Body of pancreas (tissue), 4 donors: ENCODE results near the gene SKAP2. TPM values are rescaled to one million over a fixed set of nuclear protein-coding genes. Genes with fewer than 3 reads are reported as not detected.

ENCODE experiments used
- ATAC-seq: fragments of 150-250 bp; one replicate; pipeline ENCODE4 v1.9.1; 2016
- DNase-seq, 4 donors: peaks; one replicate each; pipeline ENCODE4 v3.0.0-alpha.2; 2019
- H3K27ac ChIP-seq, 4 donors: fragments of 200-600 bp; sonication (generic); 1 replicate in 3 of 4; 2 replicates in 1 of 4; pipeline versions ENCODE4 v1.5.1 to v1.6.1; 2016 to 2019; ENCODE audit warnings: mild to moderate bottlenecking in 1 of 4, mixed read lengths in 1 of 4, moderate library complexity in 1 of 4
- H3K27me3 ChIP-seq, 2 donors: fragments of 200-600 bp; sonication (generic); one replicate each; pipeline ENCODE4 v1.6.0; 2016; ENCODE audit warnings: mild to moderate bottlenecking in 1 of 2
- H3K36me3 ChIP-seq, 2 donors: fragments of 200-600 bp; sonication (generic); replicated peaks in 1 of 2; 2 replicates each; pipeline ENCODE4 v1.5.1; 2016; ENCODE audit warnings: low read depth in 2 of 2; ENCODE audit not compliant: insufficient read depth in 1 of 2
- H3K4me1 ChIP-seq: fragments of 200-600 bp; sonication (generic); one replicate; pipeline ENCODE4 v1.6.0; 2016
- H3K4me3 ChIP-seq, 2 donors: fragments of 200-600 bp; sonication (generic); 1 replicate in 1 of 2; 2 replicates in 1 of 2; pipeline ENCODE4 v1.5.1; 2016 to 2019
- H3K9me3 ChIP-seq, 3 donors: fragments of 200-600 bp; sonication (generic); 1 replicate in 2 of 3; 2 replicates in 1 of 3; pipeline ENCODE4 v1.5.1; 2016
- CTCF ChIP-seq, 7 experiments: fragments of 450-650 bp in 4 of 7; fragments of 200-600 bp in 3 of 7; sonication (generic) in 3 of 7; IDR thresholded peaks; one replicate each; pipeline ENCODE4 v1.5.1; 2016 to 2019; ENCODE audit warnings: antibody characterized with exemption in 7 of 7
- POLR2A ChIP-seq, 3 donors: fragments of 450-650 bp; IDR thresholded peaks; one replicate each; pipeline ENCODE4 v1.6.1; 2016; ENCODE audit warnings: antibody characterized with exemption in 3 of 3, mild to moderate bottlenecking in 2 of 3
- WGBS, 2 donors: methylation state at CpG; one replicate each; pipeline ENCODE4 v1.1.5; 2017; 5-methylcytosine and 5-hydroxymethylcytosine counted together
- intact Hi-C: fragments of 100-400 bp; cut with DNase I; formaldehyde crosslinking; loops from one replicate; pipeline ENCODE4 v1.15.1; 2023
- total RNA-seq, 2 donors: library from RNA; depleted of rRNA; stranded (reverse); fragments of >200 nt; gene quantifications; one replicate each; pipeline ENCODE4 v1.1.0, GENCODE V29; 2016

Gene SKAP2
- total RNA-seq, 2 donors from 2014 or later, result 8.6 to 12.7 TPM

DNA sequence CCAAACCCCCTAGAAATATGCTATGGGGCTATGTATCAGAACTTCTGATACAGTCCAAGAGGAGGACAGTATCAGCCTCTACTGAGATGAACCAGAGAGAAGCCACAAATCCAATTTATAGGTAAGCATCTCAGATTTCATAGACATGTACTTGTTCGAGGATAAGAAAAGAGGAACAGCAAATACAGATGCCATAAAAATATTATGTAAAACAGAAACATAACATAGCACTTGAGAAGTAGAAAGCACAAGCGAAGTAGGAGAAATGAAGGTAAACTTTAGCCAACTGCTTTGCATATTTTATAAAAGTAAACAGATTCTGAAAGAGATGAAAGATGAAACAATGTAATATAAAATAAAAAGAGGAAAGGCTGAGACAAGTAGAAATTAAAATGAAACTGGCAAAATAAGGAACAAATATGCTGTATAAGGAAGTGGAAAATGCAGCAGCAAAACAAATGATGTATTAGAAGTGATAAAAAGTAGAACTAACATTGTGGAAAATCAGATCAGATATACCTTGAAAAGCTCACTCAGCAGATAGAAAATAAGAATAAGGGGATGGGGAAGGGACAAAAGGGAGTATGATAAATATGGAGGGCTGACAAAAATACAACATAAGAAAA lies 135.1 kb downstream of the SKAP2 start:
- Histone ChIP-seq H3K36me3 (no peaks in the 10 kb centered on the region), H3K4me3 (no peak overlapping the region), H3K4me1 (no peaks in the 10 kb centered on the region), H3K27ac (no peak overlapping the region), H3K9me3 (no peaks in the 10 kb centered on the region), H3K27me3 (no peaks in the 10 kb centered on the region)
- no peak for TF ChIP-seq CTCF (IDR thresholded peaks at IDR 0.05)
- no peak for TF ChIP-seq POLR2A (IDR thresholded peaks at IDR 0.05)
- DNase-seq (no peak), ATAC-seq (no peak)
- 79 to 83% methylated on average over 2 of the region's 2 CpGs for WGBS, 2 donors
- intact Hi-C loops, result no loop called here

GRCh38 chr7:26726051-26726450 lies 138.3 kb downstream of the SKAP2 start:
- no peak overlapping the region for H3K27ac ChIP-seq
- no peaks in the 10 kb centered on the region for H3K27me3 ChIP-seq
- no peaks in the 10 kb centered on the region for H3K36me3 ChIP-seq
- TF ChIP-seq CTCF (IDR thresholded peaks at IDR 0.05) (no peak), POLR2A (IDR thresholded peaks at IDR 0.05) (no peak)
- no peaks in the 10 kb centered on the region for H3K4me1 ChIP-seq
- DNase-seq (no peak), ATAC-seq (no peak)
- 52 to 69% methylated on average over 1 of the region's 1 CpG for WGBS, 2 donors
- H3K9me3 ChIP-seq, result no peaks in the 10 kb centered on the region
- H3K4me3 ChIP-seq, result no peak overlapping the region
- intact Hi-C loops, result no loop called here

- no peak for DNase-seq
Observed at GRCh38 chr7:26724795-26725194, 139.6 kb downstream of the SKAP2 start.

GRCh38 chr7:26723129-26723528 lies 141.3 kb downstream of the SKAP2 start:
- DNase-seq (no peak), ATAC-seq (no peak)
- no peaks in the 10 kb centered on the region for H3K36me3 ChIP-seq
- intact Hi-C loops, result no loop called here
- no peak overlapping the region for H3K4me3 ChIP-seq
- H3K9me3 ChIP-seq, result no peaks in the 10 kb centered on the region
- TF ChIP-seq CTCF (IDR thresholded peaks at IDR 0.05), result no peak
- TF ChIP-seq POLR2A (IDR thresholded peaks at IDR 0.05), result no peak
- H3K27me3 ChIP-seq, result no peaks in the 10 kb centered on the region
- WGBS, 2 donors, result 54 to 60% methylated on average over 5 of the region's 5 CpGs
- no peak overlapping the region for H3K27ac ChIP-seq
- no peaks in the 10 kb centered on the region for H3K4me1 ChIP-seq

More at GRCh38 chr7:26724795-26725194, 139.6 kb downstream of the SKAP2 start:
- no peaks in the 10 kb centered on the region for H3K27me3 ChIP-seq
- no peak for TF ChIP-seq POLR2A (IDR thresholded peaks at IDR 0.05)
- no peak for TF ChIP-seq CTCF (IDR thresholded peaks at IDR 0.05)
- WGBS, 2 donors, result 29 to 48% methylated on average over 2 of the region's 2 CpGs
- H3K4me3 ChIP-seq, result no peak overlapping the region
- H3K4me1 ChIP-seq, result no peaks in the 10 kb centered on the region
- no peaks in the 10 kb centered on the region for H3K36me3 ChIP-seq
- no peak for ATAC-seq
- intact Hi-C loops, result no loop called here
- H3K9me3 ChIP-seq, result no peaks in the 10 kb centered on the region
- H3K27ac ChIP-seq, result no peak overlapping the region

- intact Hi-C loops, result no loop called here
- Histone ChIP-seq H3K4me3 (no peak overlapping the region), H3K9me3 (no peaks in the 10 kb centered on the region), H3K27ac (no peak overlapping the region), H3K27me3 (no peaks in the 10 kb centered on the region), H3K36me3 (no peaks in the 10 kb centered on the region), H3K4me1 (no peaks in the 10 kb centered on the region)
- TF ChIP-seq CTCF (IDR thresholded peaks at IDR 0.05) (no peak), POLR2A (IDR thresholded peaks at IDR 0.05) (no peak)
- DNase-seq (no peak), ATAC-seq (no peak)
Observed at GRCh38 chr7:26721450-26721849, 142.9 kb downstream of the SKAP2 start.
